Kidney epithelial cell (primary cell): ENCODE measurements around the gene ZBTB44. TPM values are rescaled to one million over a fixed set of nuclear protein-coding genes. Genes with fewer than 3 reads are reported as not detected.
"Not testable (repeated sequence)": the region's sequence is repeated elsewhere in the genome, so short reads cannot be mapped to it uniquely, and the experiment has no call there.

Source experiments
- DNase-seq: peaks from one replicate; pipeline ENCODE4 v3.0.0-alpha.2; 2010; ENCODE audit warnings: low read depth
- H3K27me3 ChIP-seq: 2 replicates; pipeline ENCODE4 v1.6.0; 2011; ENCODE audit warnings: low read length; ENCODE audit not compliant: control insufficient read depth, insufficient read depth
- H3K36me3 ChIP-seq: 2 replicates; pipeline ENCODE4 v1.5.1; 2011; ENCODE audit warnings: low read length; ENCODE audit not compliant: control insufficient read depth, insufficient read depth
- H3K4me3 ChIP-seq: 2 replicates; pipeline ENCODE4 v1.5.1; 2011; ENCODE audit warnings: low read depth, mild to moderate bottlenecking, control low read depth, low read length
- CTCF ChIP-seq: IDR thresholded peaks from 2 replicates; pipeline ENCODE4 v1.5.1; 2011; ENCODE audit warnings: mild to moderate bottlenecking, moderate library complexity, low read length, control low read depth, inconsistent platforms; ENCODE audit not compliant: insufficient read depth, poor library complexity, severe bottlenecking
- total RNA-seq: library from RNA; depleted of rRNA; stranded (reverse); fragments of >200 nt; gene quantifications from 2 replicates; pipeline ENCODE4 v1.2.3, GENCODE V29; 2015

ZBTB44 gene
- total RNA-seq, 1 donor from 2014 or later = 18.8 TPM

DNA sequence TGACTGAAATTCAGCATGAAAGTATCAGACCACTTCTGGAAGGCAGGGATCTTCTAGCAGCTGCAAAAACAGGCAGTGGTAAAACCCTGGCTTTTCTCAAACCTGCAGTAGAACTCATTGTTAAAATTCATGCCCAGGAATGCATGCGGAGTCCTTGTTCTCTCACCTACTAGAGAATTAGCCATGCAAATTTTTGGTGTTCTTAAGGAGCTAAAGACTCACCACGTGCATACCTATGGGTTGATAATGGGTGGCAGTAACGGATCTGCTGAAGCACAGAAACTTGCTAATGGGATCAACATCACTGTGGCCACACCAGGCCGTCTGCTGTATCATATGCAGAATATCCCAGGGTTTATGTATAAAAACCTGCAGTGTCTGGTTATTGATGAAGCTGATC is 19.1 kb downstream of the ZBTB44 start:
- no peaks in the 10 kb centered on the region for H3K36me3 ChIP-seq
- H3K4me3 ChIP-seq = no peak overlapping the region
- no peak for TF ChIP-seq CTCF
- H3K27me3 ChIP-seq = no peaks in the 10 kb centered on the region
- no peak for DNase-seq

DNA sequence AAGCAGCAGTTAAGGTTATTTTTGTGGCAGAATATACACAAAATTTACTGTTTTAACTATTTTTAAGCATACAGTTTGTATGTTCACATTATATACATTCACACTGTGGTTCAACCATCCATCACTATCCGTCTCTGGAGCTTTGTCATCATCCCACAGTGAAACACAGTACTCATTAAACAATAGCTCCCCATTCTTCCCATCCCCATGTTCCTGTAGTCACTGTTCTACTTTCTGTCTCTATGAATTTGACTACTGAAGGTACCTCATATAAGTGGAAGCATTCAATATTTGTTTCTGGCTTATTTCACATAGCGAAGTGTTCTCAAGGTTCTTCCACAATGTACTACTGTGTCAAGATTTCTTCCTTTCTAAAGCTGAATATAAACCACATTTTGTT is 32.6 kb downstream of the ZBTB44 start:
- Histone ChIP-seq H3K36me3 (no peaks in the 10 kb centered on the region), H3K27me3 (no peaks in the 10 kb centered on the region), H3K4me3 (no peak overlapping the region)
- DNase-seq = no peak
- no peak for TF ChIP-seq CTCF

DNA sequence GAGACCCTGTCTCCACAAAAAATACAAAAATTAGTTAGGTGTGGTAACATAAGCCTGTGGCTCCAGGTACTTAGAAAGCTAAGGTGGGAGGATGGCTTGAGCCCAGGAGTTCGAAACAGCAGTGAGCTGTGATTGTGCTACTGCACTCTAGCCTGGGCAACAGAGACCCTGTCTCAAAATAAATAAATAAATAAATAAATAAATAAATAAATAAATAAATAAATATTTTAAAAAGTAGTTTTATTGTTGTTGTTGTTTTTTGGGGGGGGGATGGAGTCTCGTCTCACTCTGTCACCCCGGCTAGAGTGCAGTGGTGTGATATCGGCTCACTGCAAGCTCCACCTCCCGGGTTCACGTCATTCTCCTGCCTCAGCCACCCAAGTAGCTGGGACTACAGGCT is 33.4 kb downstream of the ZBTB44 start:
- not testable (repeated sequence) for H3K4me3 ChIP-seq, DNase-seq, H3K36me3 ChIP-seq, H3K27me3 ChIP-seq

GRCh38 chr11:130279989-130280388 is 34.7 kb downstream of the ZBTB44 start:
- Histone ChIP-seq H3K27me3 (no peaks in the 10 kb centered on the region), H3K4me3 (no peak overlapping the region), H3K36me3 (no peaks in the 10 kb centered on the region)
- no peak for TF ChIP-seq CTCF
- no peak for DNase-seq

DNA sequence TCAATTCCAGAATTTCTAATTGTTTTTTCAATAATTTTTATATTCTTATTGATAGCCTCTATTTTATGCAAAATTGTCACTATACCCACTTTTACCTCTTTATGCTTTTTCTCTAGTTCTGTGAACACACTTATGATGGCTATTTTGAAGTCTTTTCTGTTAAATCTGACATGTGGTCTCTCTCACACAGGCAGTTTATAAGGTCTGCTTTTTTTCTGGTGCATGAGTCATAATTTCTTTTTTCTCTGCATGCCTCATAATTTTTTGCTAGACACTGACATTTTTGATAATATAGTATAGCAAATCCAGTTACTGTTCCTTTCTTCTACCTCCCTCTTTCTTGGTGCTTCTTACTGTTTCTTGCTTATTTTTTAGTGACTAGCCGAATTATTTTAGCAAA is 36.0 kb downstream of the ZBTB44 start:
- Histone ChIP-seq H3K4me3 (no peak overlapping the region), H3K36me3 (no peaks in the 10 kb centered on the region), H3K27me3 (no peaks in the 10 kb centered on the region)
- TF ChIP-seq CTCF = no peak
- DNase-seq = no peak

DNA sequence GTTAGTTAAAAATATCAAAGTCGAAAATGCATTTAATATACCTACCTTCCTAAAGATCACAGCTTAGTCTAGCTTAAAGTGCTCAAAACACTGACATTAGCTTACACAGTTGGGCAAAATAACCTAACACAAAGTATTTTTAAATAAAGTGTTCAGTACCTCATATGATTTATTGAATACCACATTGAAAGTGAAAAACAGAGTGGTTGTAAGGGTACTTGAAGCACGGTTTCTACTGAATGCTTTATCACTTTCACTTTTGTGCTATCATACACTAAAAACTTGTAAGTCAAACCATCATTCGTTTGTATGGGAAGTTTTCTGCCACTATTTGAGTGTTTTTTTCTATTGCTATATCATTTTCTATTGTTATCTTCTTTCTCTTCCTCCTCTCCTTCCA is 36.6 kb downstream of the ZBTB44 start:
- Histone ChIP-seq H3K4me3 (no peak overlapping the region), H3K36me3 (no peaks in the 10 kb centered on the region), H3K27me3 (no peaks in the 10 kb centered on the region)
- no peak for TF ChIP-seq CTCF
- no peak for DNase-seq
